CD1c-positive myeloid dendritic cell (primary cell): ENCODE measurements around the gene AFP.

ENCODE experiments used
- DNase-seq: peaks from one replicate; pipeline ENCODE4 v3.0.0-alpha.2; 2016; ENCODE audit errors: extremely low spot score

Gene AFP

DNA sequence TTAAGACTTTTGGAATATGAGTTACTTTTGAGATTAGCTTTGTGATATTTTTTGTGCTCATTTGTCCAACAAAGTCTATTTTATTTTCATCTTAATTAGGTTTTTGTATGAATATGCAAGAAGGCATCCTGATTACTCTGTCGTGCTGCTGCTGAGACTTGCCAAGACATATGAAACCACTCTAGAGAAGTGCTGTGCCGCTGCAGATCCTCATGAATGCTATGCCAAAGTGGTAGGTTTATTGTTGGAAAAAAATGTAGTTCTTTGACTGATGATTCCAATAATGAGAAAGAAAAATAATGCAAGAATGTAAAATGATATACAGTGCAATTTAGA, 21.1 kb upstream of the AFP start:
- no peak for DNase-seq

DNA sequence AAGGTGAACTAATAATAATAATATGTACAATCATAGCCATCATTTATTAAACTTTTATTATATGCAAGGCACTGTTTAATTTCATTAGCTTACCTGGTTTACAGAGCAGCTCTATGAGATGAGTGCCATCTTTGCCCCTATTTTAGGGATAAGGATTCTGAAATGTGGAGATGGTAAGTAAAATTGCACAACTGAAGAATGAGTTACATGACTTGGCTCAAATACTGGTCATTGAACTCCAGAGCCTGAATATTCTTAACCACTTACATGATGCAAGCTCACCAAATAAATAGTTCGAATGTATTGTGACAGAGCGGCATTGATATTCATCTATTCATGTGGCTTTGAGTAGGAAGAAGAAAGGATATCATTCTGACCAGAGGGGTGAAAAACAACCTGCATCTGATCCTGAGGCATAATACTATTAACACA, 20.2 kb upstream of the AFP start:
- no peak for DNase-seq

DNA sequence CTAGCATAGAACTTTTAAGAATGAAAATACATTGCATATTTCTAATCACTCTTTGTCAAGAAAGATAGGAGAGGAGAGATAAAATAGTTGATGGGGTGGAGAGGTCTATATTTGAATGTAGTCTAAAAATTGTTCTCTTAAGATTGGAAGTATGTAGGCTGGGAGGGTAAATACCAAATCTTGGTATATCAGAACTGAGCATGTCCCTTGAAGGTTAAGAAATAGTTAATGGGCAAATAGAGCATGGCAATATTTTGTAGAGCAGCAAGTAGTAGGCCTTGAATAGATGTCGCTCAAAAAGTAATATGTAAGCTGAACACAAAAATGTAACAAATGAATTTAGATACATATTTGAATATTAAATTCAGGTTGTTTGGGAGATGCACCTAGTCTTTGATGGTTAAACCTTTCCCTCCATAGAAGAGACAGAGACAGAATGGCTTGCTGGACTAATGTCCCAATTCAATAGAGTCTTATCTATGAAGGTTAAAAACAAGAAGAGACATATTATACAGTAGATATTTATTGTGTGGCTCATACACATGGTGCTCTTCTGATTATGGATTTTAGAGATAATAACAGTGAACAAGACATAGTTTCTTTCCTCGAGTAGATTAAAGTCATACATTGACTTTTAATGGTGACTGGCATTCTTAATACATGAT, 19.5 kb upstream of the AFP start:
- DNase-seq = no peak

DNA sequence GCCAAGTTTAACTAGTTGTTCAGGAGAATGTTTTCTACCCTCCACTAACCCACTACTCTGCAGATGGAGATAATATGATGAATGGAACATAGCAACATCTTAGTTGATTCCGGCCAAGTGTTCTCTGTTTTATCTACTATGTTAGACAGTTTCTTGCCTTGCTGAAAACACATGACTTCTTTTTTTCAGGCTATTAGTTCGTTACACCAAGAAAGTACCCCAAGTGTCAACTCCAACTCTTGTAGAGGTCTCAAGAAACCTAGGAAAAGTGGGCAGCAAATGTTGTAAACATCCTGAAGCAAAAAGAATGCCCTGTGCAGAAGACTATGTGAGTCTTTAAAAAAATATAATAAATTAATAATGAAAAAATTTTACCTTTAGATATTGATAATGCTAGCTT, 18.7 kb upstream of the AFP start:
- no peak for DNase-seq

DNA sequence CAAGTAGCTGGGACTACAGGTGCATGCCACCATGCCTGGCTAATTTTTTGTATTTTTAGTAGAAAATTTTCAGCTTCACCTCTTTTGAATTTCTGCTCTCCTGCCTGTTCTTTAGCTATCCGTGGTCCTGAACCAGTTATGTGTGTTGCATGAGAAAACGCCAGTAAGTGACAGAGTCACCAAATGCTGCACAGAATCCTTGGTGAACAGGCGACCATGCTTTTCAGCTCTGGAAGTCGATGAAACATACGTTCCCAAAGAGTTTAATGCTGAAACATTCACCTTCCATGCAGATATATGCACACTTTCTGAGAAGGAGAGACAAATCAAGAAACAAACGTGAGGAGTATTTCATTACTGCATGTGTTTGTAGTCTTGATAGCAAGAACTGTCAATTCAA, 18.0 kb upstream of the AFP start:
- DNase-seq = no peak

DNA sequence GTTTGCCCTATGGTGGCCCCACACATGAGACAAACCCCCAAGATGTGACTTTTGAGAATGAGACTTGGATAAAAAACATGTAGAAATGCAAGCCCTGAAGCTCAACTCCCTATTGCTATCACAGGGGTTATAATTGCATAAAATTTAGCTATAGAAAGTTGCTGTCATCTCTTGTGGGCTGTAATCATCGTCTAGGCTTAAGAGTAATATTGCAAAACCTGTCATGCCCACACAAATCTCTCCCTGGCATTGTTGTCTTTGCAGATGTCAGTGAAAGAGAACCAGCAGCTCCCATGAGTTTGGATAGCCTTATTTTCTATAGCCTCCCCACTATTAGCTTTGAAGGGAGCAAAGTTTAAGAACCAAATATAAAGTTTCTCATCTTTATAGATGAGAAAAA, 17.3 kb upstream of the AFP start:
- DNase-seq = no peak

DNA sequence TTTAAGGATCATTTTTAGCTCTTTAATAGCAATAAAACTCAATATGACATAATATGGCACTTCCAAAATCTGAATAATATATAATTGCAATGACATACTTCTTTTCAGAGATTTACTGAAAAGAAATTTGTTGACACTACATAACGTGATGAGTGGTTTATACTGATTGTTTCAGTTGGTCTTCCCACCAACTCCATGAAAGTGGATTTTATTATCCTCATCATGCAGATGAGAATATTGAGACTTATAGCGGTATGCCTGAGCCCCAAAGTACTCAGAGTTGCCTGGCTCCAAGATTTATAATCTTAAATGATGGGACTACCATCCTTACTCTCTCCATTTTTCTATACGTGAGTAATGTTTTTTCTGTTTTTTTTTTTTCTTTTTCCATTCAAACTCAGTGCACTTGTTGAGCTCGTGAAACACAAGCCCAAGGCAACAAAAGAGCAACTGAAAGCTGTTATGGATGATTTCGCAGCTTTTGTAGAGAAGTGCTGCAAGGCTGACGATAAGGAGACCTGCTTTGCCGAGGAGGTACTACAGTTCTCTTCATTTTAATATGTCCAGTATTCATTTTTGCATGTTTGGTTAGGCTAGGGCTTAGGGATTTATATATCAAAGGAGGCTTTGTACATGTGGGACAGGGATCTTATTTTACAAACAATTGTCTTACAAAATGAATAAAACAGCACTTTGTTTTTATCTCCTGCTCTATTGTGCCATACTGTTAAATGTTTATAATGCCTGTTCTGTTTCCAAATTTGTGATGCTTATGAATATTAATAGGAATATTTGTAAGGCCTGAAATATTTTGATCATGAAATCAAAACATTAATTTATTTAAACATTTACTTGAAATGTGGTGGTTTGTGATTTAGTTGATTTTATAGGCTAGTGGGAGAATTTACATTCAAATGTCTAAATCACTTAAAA, 16.6 kb upstream of the AFP start:
- DNase-seq = no peak

DNA sequence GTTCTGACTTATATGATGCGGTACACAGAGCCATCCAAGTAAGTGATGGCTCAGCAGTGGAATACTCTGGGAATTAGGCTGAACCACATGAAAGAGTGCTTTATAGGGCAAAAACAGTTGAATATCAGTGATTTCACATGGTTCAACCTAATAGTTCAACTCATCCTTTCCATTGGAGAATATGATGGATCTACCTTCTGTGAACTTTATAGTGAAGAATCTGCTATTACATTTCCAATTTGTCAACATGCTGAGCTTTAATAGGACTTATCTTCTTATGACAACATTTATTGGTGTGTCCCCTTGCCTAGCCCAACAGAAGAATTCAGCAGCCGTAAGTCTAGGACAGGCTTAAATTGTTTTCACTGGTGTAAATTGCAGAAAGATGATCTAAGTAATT, 15.4 kb upstream of the AFP start:
- no peak for DNase-seq

DNA sequence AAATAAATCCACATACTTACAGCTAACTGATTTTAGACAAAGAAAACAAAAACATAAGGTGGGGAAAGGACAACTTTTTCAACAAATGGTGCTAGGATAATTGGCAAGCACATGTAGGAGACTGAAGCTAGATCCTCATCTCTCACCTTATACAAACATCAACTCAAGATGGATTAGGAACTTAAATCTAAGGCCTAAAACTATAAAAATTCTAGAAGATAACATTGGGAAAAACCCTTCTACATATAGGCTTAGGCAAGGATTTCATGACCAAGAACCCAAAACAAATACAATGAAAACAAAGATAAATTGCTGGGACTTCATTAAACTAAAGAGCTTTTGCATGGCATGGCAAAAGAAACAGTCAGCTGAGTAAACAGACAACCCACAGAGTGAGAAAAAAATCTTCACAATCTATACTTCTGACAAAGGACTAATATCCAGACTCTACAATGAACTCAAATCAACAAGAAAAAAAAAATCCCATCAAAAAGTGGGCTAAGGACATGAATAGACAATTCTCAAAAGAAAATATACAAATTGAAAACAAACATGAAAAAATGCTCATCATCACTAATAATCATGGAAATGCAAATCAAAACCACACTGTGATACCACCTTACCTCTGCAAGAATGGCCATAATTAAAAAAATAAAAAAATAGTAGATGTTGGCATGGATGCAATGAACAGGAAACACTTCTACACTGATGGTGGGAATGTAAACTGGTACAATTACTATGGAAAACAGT, 14.1 kb upstream of the AFP start:
- DNase-seq = no peak

DNA sequence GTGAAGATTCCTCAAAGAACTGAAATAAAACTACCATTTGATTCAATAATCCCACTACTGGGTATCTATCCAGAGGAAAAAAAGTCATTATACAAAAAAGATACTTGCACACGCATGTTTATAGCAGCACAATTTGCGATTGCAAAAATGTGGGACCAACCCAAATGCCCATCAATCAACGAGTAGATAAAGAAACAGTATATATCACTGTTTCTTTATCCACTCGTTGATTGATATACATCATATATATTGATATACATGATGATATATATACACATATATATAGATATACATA, 13.6 kb upstream of the AFP start:
- no peak for DNase-seq

DNA sequence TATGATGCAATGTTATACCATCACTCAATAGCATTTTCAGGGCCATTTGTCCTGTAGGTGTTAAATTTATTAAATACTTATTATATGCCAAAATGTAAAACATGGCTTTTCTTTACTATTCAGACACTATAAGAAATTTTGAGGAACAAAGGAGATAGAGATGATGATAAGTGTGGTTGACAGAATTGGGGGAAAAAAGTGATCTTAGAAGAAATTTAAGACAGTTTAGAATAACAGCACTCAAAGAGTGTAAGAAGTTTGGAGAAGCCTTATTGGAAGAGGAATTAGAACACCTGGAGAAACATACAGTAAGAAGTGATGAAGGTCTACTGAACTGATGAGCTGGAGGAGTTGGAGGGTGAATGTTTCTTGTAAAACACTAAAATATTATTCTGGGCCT, 12.8 kb upstream of the AFP start:
- no peak for DNase-seq

DNA sequence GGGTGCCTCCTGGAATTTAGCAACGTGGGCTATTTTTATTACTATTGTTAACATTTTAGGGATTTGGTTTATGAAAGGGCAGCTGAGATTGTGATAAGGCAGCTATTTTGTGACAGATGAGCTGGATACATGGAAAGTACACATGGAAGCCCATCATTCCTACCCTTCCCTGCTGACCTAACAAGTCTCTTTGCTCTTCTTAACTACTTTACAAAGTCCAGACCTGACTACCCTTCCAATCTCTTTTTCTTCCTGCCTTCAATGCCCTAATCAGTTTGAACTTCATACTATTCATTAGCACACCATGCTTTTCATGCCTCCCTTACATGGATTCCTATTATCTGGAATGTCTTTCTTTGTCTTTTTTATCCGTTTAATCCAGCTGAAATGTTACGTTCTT, 9.4 kb upstream of the AFP start:
- no peak for DNase-seq

DNA sequence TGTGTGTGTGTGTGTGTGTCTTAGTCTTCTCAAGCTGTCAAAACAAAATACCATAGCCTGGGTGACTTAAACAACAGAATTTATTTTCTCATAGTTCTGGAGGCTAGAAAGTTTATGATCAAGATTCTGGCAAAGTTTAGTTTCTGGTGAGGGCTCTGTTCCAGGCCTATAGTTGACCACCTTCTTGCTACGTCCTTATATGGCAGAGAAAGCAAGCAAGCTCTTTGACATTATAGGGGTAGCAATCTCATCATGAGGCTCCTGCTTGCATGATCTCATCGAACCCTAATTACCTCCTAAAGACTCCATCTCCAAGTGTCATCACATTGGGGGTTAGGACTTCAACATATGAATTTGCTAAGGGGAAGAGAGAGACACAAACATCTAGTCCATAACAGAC, 6.9 kb upstream of the AFP start:
- no peak for DNase-seq

DNA sequence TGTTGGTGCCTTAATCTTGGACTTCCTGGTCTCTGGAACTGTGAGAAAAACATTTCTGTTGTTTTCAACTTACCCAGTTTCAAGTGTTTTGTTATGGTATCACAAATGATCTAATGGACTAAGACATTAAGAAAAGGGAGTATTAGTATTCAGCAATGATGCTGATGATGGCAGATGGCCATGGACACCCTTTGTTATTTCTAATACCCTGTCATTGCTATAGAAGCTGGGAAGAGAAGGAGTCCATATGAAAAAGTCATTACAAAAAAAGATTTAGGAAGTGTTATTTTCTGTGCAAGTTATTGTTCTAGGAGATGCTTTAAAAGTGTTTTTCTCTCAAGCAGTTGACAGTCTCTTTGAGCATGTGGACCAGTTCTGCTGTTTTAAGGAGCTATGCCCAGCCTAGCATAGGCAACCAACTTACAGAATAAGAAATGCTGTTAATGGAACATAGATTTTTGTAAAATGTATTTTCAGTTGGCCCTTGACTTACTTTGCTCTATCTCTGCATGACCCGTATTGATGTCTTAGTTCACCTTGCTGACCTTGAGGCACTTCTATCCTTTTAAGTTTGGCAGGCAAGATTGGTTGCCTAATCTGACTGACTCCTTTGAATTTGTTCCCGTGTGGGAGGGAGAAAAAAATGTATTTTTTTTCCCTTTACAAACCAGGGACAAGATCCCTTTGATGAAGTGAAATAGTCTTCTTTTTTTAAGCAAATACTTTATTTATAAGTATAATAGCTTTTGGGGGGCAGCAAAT, 6.0 kb upstream of the AFP start:
- no peak for DNase-seq

DNA sequence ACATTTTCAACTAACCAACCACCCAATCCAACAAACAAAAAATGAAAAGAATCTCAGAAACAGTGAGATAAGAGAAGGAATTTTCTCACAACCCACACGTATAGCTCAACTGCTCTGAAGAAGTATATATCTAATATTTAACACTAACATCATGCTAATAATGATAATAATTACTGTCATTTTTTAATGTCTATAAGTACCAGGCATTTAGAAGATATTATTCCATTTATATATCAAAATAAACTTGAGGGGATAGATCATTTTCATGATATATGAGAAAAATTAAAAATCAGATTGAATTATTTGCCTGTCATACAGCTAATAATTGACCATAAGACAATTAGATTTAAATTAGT, 4.2 kb upstream of the AFP start:
- no peak for DNase-seq

DNA sequence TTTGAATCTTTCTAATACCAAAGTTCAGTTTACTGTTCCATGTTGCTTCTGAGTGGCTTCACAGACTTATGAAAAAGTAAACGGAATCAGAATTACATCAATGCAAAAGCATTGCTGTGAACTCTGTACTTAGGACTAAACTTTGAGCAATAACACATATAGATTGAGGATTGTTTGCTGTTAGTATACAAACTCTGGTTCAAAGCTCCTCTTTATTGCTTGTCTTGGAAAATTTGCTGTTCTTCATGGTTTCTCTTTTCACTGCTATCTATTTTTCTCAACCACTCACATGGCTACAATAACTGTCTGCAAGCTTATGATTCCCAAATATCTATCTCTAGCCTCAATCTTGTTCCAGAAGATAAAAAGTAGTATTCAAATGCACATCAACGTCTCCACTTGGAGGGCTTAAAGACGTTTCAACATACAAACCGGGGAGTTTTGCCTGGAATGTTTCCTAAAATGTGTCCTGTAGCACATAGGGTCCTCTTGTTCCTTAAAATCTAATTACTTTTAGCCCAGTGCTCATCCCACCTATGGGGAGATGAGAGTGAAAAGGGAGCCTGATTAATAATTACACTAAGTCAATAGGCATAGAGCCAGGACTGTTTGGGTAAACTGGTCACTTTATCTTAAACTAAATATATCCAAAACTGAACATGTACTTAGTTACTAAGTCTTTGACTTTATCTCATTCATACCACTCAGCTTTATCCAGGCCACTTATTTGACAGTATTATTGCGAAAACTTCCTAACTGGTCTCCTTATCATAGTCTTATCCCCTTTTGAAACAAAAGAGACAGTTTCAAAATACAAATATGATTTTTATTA, 3.6 kb upstream of the AFP start:
- DNase-seq = no peak

DNA sequence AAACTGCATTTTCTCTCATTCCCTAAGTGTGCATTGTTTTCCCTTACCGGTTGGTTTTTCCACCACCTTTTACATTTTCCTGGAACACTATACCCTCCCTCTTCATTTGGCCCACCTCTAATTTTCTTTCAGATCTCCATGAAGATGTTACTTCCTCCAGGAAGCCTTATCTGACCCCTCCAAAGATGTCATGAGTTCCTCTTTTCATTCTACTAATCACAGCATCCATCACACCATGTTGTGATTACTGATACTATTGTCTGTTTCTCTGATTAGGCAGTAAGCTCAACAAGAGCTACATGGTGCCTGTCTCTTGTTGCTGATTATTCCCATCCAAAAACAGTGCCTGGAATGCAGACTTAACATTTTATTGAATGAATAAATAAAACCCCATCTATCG, 2.9 kb upstream of the AFP start:
- DNase-seq = no peak

DNA sequence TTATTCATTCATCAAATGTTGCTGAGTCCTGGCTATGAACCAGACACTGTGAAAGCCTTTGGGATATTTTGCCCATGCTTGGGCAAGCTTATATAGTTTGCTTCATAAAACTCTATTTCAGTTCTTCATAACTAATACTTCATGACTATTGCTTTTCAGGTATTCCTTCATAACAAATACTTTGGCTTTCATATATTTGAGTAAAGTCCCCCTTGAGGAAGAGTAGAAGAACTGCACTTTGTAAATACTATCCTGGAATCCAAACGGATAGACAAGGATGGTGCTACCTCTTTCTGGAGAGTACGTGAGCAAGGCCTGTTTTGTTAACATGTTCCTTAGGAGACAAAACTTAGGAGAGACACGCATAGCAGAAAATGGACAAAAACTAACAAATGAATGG, 1.7 kb upstream of the AFP start:
- peak; percentile 4 for DNase-seq

DNA sequence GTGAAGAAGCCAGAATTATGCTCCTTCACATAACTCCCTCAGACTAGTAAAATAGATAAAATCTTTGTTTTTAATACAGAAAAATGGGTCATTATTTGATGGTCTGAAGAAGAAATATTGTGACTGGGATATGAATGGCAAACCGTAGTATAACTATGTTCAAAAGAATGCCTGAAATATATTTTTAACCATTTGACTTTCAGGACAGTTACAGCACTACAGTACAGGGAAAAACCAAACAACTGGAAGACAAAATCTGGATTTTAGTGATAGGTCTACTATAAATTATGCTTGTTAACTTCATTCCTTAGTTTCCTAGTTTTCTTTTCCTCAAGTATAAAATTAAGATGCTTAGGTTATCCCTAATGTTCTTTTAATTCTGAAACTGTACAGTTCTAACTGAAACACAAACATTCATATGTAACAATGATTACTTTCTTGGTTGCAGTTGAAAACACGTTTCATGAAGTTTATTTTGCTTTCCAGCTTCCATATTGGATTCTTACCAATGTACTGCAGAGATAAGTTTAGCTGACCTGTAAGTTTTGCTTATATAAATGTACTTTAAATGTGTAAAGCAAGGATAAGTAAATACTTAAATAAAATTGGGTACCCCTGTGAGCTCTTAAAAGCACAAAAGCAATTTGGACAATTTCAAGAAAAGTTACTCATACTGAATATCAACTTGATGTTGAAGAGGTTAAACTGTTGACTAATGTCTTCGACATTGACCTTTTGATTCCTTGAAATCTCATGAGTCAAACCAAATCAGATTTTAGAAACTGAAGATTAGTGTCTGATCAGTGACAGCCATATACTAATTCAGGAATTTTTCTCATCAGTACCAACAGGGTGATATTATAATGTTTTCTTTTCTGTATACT, 895 bp downstream of the AFP start:
- DNase-seq = no peak

DNA sequence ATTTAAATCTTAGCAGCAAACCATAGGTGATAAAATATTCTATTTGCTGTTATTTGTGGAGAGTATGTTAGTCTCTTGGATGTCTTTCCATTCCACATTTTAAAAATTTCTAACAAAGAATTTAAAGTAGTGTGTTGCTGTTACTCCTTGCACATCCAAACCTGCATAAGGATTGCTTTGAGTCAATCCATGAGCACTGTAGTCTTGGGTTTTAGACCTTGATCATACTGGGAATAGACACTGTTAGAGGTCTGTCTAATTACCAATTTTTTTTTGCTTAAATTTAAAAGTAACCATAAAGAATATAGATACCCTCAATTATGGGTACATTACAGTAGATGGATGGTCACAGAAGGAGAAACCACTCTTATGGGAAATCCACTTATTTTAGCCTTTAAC, 1.5 kb downstream of the AFP start:
- DNase-seq = no peak

DNA sequence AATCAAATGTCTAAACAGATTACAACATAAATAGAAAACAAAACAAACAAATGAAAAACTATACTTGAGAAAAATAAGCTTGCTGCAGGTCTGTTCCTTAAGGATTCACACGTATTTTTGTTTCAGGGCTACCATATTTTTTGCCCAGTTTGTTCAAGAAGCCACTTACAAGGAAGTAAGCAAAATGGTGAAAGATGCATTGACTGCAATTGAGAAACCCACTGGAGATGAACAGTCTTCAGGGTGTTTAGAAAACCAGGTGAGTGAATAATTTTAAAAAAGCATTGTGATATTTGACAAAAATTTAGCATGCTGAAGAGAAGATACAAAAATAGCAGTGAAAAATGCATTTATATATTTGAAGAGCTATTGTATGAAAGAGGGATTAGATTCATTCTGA, 2.0 kb downstream of the AFP start:
- DNase-seq = no peak
